Keratinocyte (primary cell): ENCODE results near the gene ZNF423.

Experiments
- CTCF ChIP-seq, 3 experiments: IDR thresholded peaks in 1 of 3; conservative IDR thresholded peaks in 1 of 3; optimal IDR thresholded peaks in 1 of 3; 2 replicates in 2 of 3; 3 replicates in 1 of 3; pipeline versions ENCODE3 to v1.5.1; 2011; ENCODE audit warnings: low read length in 3 of 3, mild to moderate bottlenecking in 3 of 3, moderate library complexity in 2 of 3, control low read depth in 1 of 3, inconsistent platforms in 1 of 3; ENCODE audit not compliant: insufficient read depth in 2 of 3; ENCODE audit errors: extremely low read depth in 1 of 3
- EZH2 ChIP-seq: IDR thresholded peaks from one replicate; pipeline ENCODE4 v1.6.1; 2012; ENCODE audit warnings: inconsistent platforms, mild to moderate bottlenecking, low read length, moderate library complexity

DNA sequence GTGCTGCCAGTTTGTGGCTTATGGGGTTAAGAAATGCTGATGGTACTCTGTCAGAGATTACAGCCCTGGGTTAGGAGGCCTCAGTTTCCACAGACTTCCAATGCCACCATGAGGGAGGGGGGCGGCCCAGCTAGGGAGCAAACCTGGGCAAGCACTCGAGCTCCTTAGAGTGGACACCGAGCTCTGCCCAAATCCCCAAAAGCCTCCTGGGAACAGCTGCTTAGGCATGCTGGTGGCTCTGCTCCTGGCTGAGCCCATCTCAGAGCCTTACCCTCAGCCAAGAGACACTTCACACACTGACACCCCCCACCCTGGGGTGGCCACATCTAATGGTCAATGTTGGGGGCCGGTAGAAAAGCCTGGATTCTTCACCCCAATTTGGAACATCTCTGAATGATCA, 416.2 kb downstream of the ZNF423 start:
- no peak for TF ChIP-seq CTCF (optimal IDR thresholded peaks at IDR 0.05 in 1 of 3, IDR thresholded peaks at IDR 0.05 in 1 of 3, conservative IDR thresholded peaks at IDR 0.05 in 1 of 3; ENCODE audit: extremely low read depth in 1 of 3, insufficient read depth in 2 of 3, low read length in 3 of 3)
- TF ChIP-seq EZH2, result no peak
